NT2/D1 (cell line): ENCODE measurements around the gene C1QTNF5.

Experiments
- DNase-seq: peaks from one replicate; pipeline ENCODE4 v3.0.0-alpha.2; 2011; ENCODE audit warnings: low read depth, low spot score
- H3K27me3 ChIP-seq: 2 replicates; pipeline ENCODE4 v1.6.0; 2011; ENCODE audit warnings: mild to moderate bottlenecking; ENCODE audit not compliant: insufficient read length, insufficient read depth
- H3K36me3 ChIP-seq: 2 replicates; pipeline ENCODE4 v1.6.1; 2011; ENCODE audit warnings: mild to moderate bottlenecking, low read length, mixed read lengths; ENCODE audit not compliant: insufficient read depth, insufficient read length
- H3K4me1 ChIP-seq: 2 replicates; pipeline ENCODE4 v1.5.1; 2011; ENCODE audit not compliant: insufficient read depth, insufficient read length
- H3K4me3 ChIP-seq: 2 replicates; pipeline ENCODE4 v1.5.1; 2011; ENCODE audit warnings: low read depth; ENCODE audit not compliant: insufficient read length
- H3K9ac ChIP-seq: 2 replicates; pipeline ENCODE4 v1.6.0; 2011; ENCODE audit warnings: low read depth; ENCODE audit not compliant: insufficient read length
- H3K9me3 ChIP-seq: 2 replicates; pipeline ENCODE4 v1.5.1; 2011; ENCODE audit warnings: mild to moderate bottlenecking, low read length; ENCODE audit not compliant: insufficient read depth
- SUZ12 ChIP-seq: IDR thresholded peaks from 2 replicates; pipeline ENCODE4 v1.6.1; 2011; ENCODE audit not compliant: insufficient read length, insufficient read depth; ENCODE audit errors: extremely low read depth
- YY1 ChIP-seq: IDR thresholded peaks from 2 replicates; pipeline ENCODE4 v1.6.1; 2011; ENCODE audit not compliant: insufficient read length, insufficient read depth
- ZNF274 ChIP-seq: IDR thresholded peaks from 2 replicates; pipeline ENCODE4 v1.6.1; 2011; ENCODE audit warnings: mild to moderate bottlenecking, low read depth, low read length

C1QTNF5 gene

DNA sequence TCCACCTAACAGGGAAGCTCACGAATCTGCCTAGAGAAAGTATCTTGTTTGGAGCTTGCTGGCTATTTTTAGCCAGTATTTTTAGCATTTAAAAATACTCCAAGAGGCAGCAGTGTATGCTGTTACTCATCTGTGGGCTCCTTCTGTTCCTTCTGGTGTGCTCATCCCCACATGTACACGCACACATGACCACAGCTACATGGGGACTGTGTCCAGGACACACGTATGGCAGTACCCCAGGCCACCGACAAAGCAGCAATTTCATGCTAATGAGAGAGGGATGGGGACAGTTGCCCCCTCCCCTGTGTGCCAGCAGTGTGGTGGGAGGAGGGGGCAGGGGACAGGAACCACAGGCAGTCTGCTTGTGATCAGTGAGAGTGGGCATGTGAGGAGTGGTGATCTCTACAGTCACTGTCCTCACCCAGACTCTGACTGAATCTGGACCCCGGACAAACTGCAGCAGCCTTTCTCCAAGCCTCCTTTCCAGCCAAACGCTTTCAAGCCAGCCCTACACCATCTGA is 24.4 kb upstream of the C1QTNF5 start:
- H3K4me3 ChIP-seq = no peak overlapping the region
- no peak overlapping the region for H3K9ac ChIP-seq
- H3K4me1 ChIP-seq = peaks cover 24% of the 10 kb centered on the region
- TF ChIP-seq YY1 (no peak), SUZ12 (no peak), ZNF274 (no peak)
- no peaks in the 10 kb centered on the region for H3K36me3 ChIP-seq
- no peak for DNase-seq
- no peaks in the 10 kb centered on the region for H3K9me3 ChIP-seq
- H3K27me3 ChIP-seq = peaks cover 24% of the 10 kb centered on the region

DNA sequence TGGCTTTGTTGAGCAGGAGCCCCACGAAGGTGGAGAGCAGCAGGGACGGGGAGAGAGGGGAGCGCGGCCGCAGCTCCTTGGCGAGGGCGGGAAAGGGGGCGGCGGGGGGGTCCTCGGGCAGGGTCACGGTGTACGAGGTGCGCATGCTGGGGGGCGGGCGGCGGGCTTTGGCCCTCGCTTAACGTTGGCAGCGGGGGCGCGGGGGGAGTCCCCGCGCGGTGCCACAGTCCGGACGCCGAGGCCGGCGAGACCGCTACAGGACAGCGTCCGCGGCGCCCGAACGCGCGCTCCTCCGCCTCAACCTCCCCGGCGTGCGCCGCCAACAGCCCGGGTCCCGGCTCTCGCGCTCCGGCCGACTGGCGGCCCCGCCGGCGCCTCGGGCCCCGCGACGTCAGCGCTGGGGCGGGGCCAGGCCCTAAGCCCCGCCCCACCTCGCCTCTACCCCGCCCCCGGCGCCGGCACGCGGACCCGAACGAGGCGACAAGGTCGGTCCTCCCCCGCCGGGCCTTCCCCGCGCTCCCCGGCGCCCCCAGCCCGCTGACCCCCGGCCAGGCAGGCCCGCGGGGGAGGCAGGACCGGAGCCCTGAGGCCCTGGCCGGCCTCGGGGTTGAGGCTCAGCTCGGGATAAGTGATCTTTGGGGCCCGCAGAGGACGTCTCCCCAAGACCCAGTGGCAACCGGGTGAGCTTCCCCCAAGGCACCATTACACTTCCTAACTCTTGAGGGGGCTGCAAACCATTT is 23.3 kb upstream of the C1QTNF5 start:
- Histone ChIP-seq H3K4me3 (peak overlapping the region; percentile 15), H3K4me1 (peaks cover 24% of the 10 kb centered on the region), H3K9ac (no peak overlapping the region)

DNA sequence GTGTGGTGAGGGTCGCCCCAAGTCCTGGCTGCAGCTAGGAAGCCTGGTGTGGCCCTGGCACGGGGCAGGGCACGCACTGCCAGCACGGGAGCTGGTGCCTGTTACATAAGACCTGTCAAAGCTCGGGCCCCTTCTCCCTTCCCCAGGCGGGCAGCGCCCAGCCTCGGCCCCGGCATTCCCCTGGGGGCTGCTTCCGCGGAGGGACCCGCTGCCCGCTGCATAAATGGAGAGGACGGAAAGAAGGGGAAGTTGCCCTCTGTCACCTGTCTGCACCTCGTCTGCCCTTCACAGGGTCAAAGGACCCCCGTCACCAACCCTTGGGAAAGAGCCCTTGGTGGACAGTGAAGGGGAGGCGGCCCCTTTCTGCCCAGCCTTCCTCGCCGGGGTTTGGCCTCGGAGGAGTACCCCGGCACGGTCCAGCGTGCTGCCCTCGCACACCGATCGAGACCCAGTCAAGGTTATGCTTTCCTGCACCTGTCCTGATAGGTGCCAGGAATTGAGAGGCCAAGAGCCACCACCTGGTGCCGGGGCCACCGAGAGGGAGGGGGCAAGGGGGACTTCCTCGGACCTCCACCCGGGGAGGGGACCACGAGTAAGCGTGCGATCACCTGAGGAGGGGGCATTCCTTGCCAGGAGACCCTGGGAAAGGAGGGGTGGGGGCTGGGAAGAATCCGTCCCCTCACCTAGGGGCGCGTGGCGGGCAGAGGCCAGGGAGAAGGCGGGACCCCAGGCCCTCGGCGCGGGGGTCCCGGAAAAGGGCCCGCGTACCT is 22.6 kb upstream of the C1QTNF5 start:
- peak overlapping the region; percentile 50 for H3K9ac ChIP-seq
- peaks cover 14% of the 10 kb centered on the region for H3K36me3 ChIP-seq
- TF ChIP-seq SUZ12 = no peak
- no peak for TF ChIP-seq ZNF274
- no peak for TF ChIP-seq YY1
- no peaks in the 10 kb centered on the region for H3K9me3 ChIP-seq
- DNase-seq = no peak
- H3K27me3 ChIP-seq = peaks cover 24% of the 10 kb centered on the region
- peak overlapping the region; percentile 15 for H3K4me3 ChIP-seq
- peaks cover 20% of the 10 kb centered on the region for H3K4me1 ChIP-seq

More for the DNA sequence above, 23.3 kb upstream of the C1QTNF5 start:
- no peak for TF ChIP-seq ZNF274
- TF ChIP-seq YY1 = no peak
- TF ChIP-seq SUZ12 = no peak
- Histone ChIP-seq H3K27me3 (peaks cover 24% of the 10 kb centered on the region), H3K36me3 (peaks cover 8% of the 10 kb centered on the region), H3K9me3 (no peaks in the 10 kb centered on the region)
- DNase-seq = no peak

DNA sequence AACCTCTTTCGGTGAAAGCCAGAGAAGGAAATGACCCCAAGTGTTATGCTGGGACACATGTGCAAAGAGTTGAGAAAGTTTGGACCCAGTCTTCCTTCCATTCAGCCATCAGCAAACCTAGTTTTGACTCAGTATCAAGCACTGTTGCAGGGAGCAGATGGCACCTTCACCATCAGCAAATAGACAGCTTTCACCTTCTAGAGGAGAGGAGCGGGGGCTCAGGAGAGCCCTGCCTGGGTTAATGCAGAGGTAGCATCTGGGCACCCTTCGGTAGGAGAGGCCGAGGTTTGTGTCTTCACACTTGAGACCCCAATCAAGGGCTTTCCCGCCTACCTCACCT is 22.0 kb upstream of the C1QTNF5 start:
- DNase-seq = no peak
- TF ChIP-seq SUZ12 = no peak
- TF ChIP-seq YY1 = no peak
- no peak for TF ChIP-seq ZNF274
- H3K9me3 ChIP-seq = no peaks in the 10 kb centered on the region
- H3K27me3 ChIP-seq = peaks cover 28% of the 10 kb centered on the region
- peak overlapping the region; percentile 21 for H3K9ac ChIP-seq
- peaks cover 17% of the 10 kb centered on the region for H3K36me3 ChIP-seq
- H3K4me3 ChIP-seq = no peak overlapping the region
- peaks cover 14% of the 10 kb centered on the region for H3K4me1 ChIP-seq

DNA sequence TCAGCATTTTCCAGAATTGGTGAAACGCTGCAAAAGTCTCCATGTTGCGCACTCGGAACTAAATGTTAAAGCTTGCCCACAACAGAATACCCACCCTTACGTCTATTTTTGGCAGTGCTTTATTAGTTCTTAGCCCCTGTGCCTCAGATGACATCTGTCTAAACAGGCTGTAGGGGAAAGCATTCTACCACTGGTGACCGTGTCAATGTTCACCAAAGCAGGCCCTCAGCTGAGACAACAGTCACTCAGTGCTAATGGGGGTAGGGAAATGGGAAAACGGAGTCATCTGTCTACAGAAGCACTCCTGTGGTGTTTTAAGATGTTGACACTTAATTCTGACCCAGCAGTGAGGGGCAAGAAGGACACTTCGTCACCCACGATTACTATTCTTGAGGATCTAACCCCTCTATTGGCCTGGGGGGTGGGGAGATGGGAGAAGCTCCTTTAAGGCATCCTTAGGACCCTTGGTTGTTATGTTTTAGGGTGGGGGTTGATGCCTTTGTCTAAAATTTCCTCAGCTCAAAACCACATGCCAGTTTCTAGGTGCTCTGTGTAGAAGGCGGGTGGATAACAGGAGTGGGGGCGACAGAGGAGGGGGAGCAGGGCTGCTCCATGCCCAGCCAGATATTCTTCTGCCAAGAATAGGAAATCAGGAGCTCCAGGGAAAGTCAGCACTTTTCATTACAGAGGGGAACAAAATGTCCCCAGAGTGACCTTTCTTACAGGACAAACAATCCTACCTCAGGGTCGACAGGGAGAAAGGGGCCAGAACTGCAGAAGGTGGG is 21.4 kb upstream of the C1QTNF5 start:
- Histone ChIP-seq H3K9ac (no peak overlapping the region), H3K36me3 (peaks cover 21% of the 10 kb centered on the region), H3K27me3 (peaks cover 33% of the 10 kb centered on the region), H3K4me3 (no peak overlapping the region), H3K9me3 (no peaks in the 10 kb centered on the region), H3K4me1 (peaks cover 13% of the 10 kb centered on the region)
- DNase-seq = no peak
- TF ChIP-seq ZNF274 = no peak
- no peak for TF ChIP-seq YY1
- no peak for TF ChIP-seq SUZ12

DNA sequence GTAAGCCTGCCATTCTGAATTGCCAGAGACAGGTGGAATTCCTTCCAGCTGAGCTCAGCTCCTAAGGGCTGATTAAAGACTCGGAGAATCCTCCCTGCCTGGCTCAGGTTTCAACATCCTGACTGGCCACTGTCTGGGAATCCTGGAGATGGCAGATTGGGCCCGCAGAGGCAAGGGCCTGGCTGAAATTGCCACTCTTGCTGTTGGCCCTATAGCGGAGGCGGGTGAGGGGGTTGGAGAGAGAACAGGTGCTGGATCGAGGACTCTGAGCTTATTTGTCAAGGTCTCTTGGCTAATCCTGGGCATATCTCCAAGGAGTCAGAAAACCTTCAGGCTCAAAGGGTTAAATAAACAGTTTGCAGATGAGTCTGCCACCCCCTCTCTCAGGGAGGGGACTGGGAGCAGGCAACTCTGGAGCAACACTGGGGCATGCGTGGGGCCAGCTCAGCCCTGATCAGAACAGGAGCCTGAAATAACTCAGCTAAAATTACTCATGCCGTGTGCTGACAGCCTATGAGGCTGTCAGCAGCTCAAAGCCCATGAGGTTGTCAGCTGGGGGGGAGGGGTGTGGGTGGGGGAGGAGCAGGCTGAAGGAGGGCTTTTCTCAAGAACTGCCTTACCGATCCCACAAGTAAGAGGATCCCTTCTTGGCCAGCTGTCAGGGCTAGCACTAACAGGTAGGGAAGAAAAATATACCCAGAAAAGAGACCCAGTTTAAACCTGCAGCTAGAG is 20.5 kb upstream of the C1QTNF5 start:
- peak overlapping the region; percentile 11 for H3K4me3 ChIP-seq
- no peaks in the 10 kb centered on the region for H3K9me3 ChIP-seq
- no peak for DNase-seq

More for the DNA sequence above, 20.5 kb upstream of the C1QTNF5 start:
- peaks cover 33% of the 10 kb centered on the region for H3K27me3 ChIP-seq
- TF ChIP-seq YY1 = no peak
- TF ChIP-seq SUZ12 = no peak
- TF ChIP-seq ZNF274 = no peak
- peaks cover 21% of the 10 kb centered on the region for H3K36me3 ChIP-seq
- H3K4me1 ChIP-seq = peaks cover 13% of the 10 kb centered on the region
- no peak overlapping the region for H3K9ac ChIP-seq
